ENCODE data around the gene INTS14. TPM values are rescaled to one million over a fixed set of nuclear protein-coding genes. Genes with fewer than 3 reads are reported as not detected.

Gene INTS14
- total RNA-seq, 1 experiment from 2014 or later, result 39.9 TPM

DNA sequence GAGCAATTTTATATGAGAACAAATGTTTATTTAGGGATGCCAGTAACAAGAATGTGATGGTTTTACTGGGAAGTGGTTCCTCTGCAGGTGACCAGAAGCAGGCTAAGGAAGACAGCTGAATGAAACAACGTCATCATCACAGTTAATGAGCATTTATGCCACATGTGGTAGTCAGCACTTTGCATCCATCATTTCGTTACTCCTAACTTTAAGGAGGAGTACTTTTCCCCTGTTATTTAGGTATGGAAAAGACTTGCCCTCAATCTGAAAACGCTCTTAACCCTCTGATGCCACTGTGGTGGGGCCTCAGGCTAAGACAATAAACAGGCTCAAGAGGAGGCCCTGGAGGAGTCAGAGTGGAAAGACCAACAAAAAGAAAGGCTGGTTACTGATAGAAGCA is 31.2 kb downstream of the INTS14 start:
- ChIA-PET CTCF (no interaction called here), POLR2A (ENCODE audit: low non-redundant PET) (interaction anchor here (1.5 kb wide), 1 partner anchor 163 kb away, joined by 4 read pairs; no protein-coding TSS in a partner anchor)
- no peak overlapping the region for H3K27ac ChIP-seq (ENCODE audit: low read depth, low read length, poor library complexity, severe bottlenecking)
- DNase-seq (ENCODE audit: low spot score), result no peak
- peaks cover 16% of the 10 kb centered on the region for H3K4me1 ChIP-seq (ENCODE audit: insufficient read depth, low read length, poor library complexity, severe bottlenecking)
- no TSS peak for BruUV-seq (replicated peaks)
- peaks cover 57% of the 10 kb centered on the region for H3K36me3 ChIP-seq (ENCODE audit: insufficient read depth, low read length, poor library complexity, severe bottlenecking)
- no peaks in the 10 kb centered on the region for H3K27me3 ChIP-seq (replicated peaks; ENCODE audit: insufficient read depth, low read depth, low read length, poor library complexity)
- TF ChIP-seq, protein P1, sequence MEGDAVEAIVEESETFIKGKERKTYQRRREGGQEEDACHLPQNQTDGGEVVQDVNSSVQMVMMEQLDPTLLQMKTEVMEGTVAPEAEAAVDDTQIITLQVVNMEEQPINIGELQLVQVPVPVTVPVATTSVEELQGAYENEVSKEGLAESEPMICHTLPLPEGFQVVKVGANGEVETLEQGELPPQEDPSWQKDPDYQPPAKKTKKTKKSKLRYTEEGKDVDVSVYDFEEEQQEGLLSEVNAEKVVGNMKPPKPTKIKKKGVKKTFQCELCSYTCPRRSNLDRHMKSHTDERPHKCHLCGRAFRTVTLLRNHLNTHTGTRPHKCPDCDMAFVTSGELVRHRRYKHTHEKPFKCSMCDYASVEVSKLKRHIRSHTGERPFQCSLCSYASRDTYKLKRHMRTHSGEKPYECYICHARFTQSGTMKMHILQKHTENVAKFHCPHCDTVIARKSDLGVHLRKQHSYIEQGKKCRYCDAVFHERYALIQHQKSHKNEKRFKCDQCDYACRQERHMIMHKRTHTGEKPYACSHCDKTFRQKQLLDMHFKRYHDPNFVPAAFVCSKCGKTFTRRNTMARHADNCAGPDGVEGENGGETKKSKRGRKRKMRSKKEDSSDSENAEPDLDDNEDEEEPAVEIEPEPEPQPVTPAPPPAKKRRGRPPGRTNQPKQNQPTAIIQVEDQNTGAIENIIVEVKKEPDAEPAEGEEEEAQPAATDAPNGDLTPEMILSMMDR (conservative IDR thresholded peaks at IDR 0.05; ENCODE audit: low read depth, low read length), result no peak
- no peak for TF ChIP-seq EZH2 (IDR thresholded peaks at IDR 0.05; ENCODE audit: borderline replicate concordance, low read depth, low read length, poor library complexity, severe bottlenecking)
- no peaks in the 10 kb centered on the region for H3K9me3 ChIP-seq (ENCODE audit: low read depth, low read length, poor library complexity, severe bottlenecking)
- H3K4me3 ChIP-seq (ENCODE audit: low read depth, low read length, poor library complexity, severe bottlenecking), result no peak overlapping the region
- intact Hi-C loops (cut with micrococcal nuclease; ENCODE audit: unreplicated experiment), result no loop called here

DNA sequence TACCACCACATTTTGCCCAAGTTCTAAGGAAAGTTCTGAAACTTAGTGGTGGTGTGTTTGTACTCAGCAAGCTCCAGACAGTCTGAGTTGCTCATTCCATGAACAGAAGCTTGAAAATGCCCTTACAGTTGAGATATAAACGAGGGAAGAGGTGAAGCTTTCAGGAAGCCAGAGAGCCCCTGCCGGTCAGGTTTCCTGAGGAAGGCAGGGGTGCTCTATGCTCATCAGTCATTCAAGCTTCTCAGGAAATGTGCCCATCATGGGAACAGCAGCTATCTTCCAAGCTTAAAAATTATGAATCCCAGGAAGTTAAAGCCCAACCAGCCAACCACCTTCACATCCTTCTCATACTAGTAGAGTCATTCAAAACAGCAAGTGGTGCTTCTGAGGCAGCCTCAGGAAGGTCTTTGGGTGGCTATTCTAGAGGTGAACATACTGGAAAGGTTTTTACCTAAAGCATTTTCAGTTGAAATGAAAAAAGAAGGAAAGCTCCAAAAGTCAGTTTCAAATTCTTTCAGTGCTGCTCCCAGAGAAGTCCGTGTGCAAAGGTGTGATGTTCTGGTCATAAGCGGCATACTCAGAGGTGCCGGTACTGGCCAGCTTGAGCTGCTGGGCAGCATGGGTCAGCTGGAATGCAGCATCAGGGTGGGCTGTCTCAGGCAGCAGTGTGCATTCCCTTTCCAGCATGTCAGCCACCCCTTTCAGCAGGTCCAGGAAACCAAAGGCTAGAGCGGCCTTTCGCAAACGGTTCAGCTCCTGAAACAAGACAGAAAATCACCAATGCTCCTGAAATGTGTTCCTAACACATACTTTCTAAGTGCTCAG is 31.8 kb downstream of the INTS14 start:
- peak; percentile 73 for DNase-seq (ENCODE audit: low spot score)
- peak overlapping the region; percentile 43 for H3K27ac ChIP-seq (ENCODE audit: low read depth, low read length, poor library complexity, severe bottlenecking)
- no peaks in the 10 kb centered on the region for H3K9me3 ChIP-seq (ENCODE audit: low read depth, low read length, poor library complexity, severe bottlenecking)
- intact Hi-C loops (cut with micrococcal nuclease; ENCODE audit: unreplicated experiment), result no loop called here
- H3K4me3 ChIP-seq (ENCODE audit: low read depth, low read length, poor library complexity, severe bottlenecking), result no peak overlapping the region
- TSS peak; percentile 72 for BruUV-seq (replicated peaks)
- ChIA-PET CTCF (interaction anchor here (0.8 kb wide), 1 partner anchor 62 kb away, joined by 3 read pairs; no protein-coding TSS in a partner anchor), POLR2A (ENCODE audit: low non-redundant PET) (interaction anchor here (1.5 kb wide), 1 partner anchor 162 kb away, joined by 4 read pairs; no protein-coding TSS in a partner anchor)
- TF ChIP-seq, protein P1 (conservative IDR thresholded peaks at IDR 0.05; ENCODE audit: low read depth, low read length), result no peak
- TF ChIP-seq EZH2 (IDR thresholded peaks at IDR 0.05; ENCODE audit: borderline replicate concordance, low read depth, low read length, poor library complexity, severe bottlenecking), result no peak
- H3K4me1 ChIP-seq (ENCODE audit: insufficient read depth, low read length, poor library complexity, severe bottlenecking), result peaks cover 16% of the 10 kb centered on the region
- peaks cover 57% of the 10 kb centered on the region for H3K36me3 ChIP-seq (ENCODE audit: insufficient read depth, low read length, poor library complexity, severe bottlenecking)
- H3K27me3 ChIP-seq (replicated peaks; ENCODE audit: insufficient read depth, low read depth, low read length, poor library complexity), result no peaks in the 10 kb centered on the region

DNA sequence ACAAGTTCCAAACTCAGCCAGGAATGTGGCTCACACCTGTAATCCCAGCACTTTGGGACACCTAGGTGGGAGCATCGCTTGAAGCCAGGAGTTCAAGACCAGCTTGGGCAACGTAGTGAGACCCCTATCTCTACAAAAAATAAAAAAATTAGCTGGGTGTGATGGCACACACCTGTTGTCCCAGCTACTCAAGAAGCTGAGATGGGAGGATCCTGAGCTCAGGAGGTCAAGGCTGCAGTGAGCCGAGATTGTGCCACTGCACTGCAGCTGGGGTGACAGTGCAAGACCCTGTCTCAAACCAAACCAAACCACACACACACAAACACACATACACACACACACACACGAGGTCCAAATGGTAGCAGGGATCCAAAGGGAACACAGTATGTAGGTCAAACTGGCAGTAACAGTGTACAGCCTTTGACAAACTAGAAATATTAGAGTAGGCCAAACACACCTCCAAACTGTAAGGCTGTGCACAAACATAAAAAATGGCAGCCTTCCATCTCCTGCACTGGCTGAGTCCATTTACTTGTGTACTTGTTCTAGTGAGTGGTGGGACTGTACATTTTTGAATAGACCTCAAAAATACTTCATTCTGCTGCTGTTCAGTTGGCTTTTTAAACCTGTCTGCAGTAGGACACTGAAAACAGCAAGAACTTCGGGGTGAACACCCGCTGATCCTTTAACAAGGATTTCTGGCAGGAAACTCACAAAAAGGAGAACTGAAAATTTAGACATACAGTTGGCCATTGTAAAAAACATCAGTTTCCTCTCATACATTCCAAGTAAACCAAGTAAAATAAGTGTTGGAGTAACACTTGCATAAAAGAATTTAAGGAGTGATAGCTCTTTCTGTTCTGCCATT is 33.6 kb downstream of the INTS14 start:
- intact Hi-C loops (cut with micrococcal nuclease; ENCODE audit: unreplicated experiment), result no loop called here
- no peak for DNase-seq (ENCODE audit: low spot score)
- Histone ChIP-seq H3K9me3 (ENCODE audit: low read depth, low read length, poor library complexity, severe bottlenecking) (no peaks in the 10 kb centered on the region), H3K27ac (ENCODE audit: low read depth, low read length, poor library complexity, severe bottlenecking) (no peak overlapping the region), H3K36me3 (ENCODE audit: insufficient read depth, low read length, poor library complexity, severe bottlenecking) (peaks cover 53% of the 10 kb centered on the region), H3K27me3 (replicated peaks; ENCODE audit: insufficient read depth, low read depth, low read length, poor library complexity) (no peaks in the 10 kb centered on the region), H3K4me3 (ENCODE audit: low read depth, low read length, poor library complexity, severe bottlenecking) (no peak overlapping the region), H3K4me1 (ENCODE audit: insufficient read depth, low read length, poor library complexity, severe bottlenecking) (peaks cover 16% of the 10 kb centered on the region)
- TSS peak; percentile 77 for BruUV-seq (replicated peaks)
- ChIA-PET CTCF (interaction anchor here (0.6 kb wide), 2 partner anchors 60 to 63 kb away, joined by 4 read pairs; no protein-coding TSS in a partner anchor), POLR2A (ENCODE audit: low non-redundant PET) (interaction anchor here (0.6 kb wide), 1 partner anchor 273 kb away, joined by 3 read pairs; the partner anchor contains the start of gene RNU5B-1)
- no peak for TF ChIP-seq EZH2 (IDR thresholded peaks at IDR 0.05; ENCODE audit: borderline replicate concordance, low read depth, low read length, poor library complexity, severe bottlenecking)
- TF ChIP-seq, protein P1 (conservative IDR thresholded peaks at IDR 0.05; ENCODE audit: low read depth, low read length), result no peak

All from A673 (cell line).